Measurements from ENCODE around the gene ARHGEF39. TPM values are rescaled to one million over a fixed set of nuclear protein-coding genes. Genes with fewer than 3 reads are reported as not detected.

Gene ARHGEF39
- total and polyA plus RNA-seq, 7 donors: 0.07 to 0.79 (median 0.20) TPM; not detected in 1

DNA sequence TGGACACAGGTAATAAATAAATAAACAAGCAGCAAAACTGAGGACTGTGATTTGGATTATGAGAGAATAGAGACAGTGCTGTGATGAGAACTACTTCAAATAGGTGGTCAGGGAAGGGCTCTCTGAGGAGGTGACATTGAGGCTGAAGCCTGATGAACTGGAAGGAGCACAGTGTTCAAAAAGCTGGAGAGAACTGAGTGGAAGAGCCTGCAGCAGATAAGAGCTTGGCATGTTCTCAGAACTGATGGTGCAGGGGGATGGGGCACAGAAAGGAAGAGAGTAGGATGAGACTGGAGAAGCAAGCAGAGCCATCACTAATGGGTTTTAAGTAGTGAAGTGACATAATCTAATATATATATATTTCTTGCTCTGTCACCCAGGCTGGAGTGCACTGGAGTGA lies 35.9 kb upstream of the ARHGEF39 start:
- TF ChIP-seq, protein P1, sequence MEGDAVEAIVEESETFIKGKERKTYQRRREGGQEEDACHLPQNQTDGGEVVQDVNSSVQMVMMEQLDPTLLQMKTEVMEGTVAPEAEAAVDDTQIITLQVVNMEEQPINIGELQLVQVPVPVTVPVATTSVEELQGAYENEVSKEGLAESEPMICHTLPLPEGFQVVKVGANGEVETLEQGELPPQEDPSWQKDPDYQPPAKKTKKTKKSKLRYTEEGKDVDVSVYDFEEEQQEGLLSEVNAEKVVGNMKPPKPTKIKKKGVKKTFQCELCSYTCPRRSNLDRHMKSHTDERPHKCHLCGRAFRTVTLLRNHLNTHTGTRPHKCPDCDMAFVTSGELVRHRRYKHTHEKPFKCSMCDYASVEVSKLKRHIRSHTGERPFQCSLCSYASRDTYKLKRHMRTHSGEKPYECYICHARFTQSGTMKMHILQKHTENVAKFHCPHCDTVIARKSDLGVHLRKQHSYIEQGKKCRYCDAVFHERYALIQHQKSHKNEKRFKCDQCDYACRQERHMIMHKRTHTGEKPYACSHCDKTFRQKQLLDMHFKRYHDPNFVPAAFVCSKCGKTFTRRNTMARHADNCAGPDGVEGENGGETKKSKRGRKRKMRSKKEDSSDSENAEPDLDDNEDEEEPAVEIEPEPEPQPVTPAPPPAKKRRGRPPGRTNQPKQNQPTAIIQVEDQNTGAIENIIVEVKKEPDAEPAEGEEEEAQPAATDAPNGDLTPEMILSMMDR (IDR thresholded peaks at IDR 0.05): no peak
- peaks cover 26 to 100% of the 10 kb centered on the region in 2 donors for H3K36me3 ChIP-seq (ENCODE audit: insufficient read depth in 1 of 2, low read depth in 1 of 2)
- H3K27me3 ChIP-seq (ENCODE audit: insufficient read depth in 3 of 3, low read length in 2 of 3): no peaks in the 10 kb centered on the region
- ATAC-seq (no peak), DNase-seq (no peak)
- peaks cover 3% of the 10 kb centered on the region for H3K4me1 ChIP-seq
- H3K9me3 ChIP-seq: no peaks in the 10 kb centered on the region
- H3K27ac ChIP-seq: no peak overlapping the region
- intact Hi-C loops (cut with DNase I): loop anchor here in 1 of 2 donors (10.0 kb wide), 1 partner anchor 296 kb away; no protein-coding TSS in a partner anchor
- H3K4me3 ChIP-seq: no peak overlapping the region

DNA sequence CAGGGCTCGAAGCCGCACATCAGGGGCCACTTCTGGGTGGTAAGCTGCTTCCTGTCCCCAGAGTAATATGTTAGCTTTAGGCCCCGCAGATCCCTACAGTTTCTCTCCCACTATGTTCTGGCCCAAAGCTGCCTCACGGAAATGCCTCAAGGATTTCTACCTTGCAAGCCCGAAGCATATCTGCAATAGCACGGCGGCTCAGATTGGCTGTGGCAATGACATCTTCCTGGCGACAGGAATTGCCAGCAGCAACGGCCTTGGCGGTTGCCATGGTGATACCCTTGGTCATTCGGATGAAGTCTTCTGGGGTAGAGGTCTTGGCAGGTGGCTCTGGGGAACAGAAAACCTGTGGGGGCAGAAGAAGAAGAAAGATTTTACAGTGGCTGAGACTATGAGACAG lies 35.0 kb upstream of the ARHGEF39 start:
- peaks cover 26 to 95% of the 10 kb centered on the region in 2 donors for H3K36me3 ChIP-seq (ENCODE audit: insufficient read depth in 1 of 2, low read depth in 1 of 2)
- H3K9me3 ChIP-seq: no peaks in the 10 kb centered on the region
- no peak for ATAC-seq
- no peak overlapping the region for H3K27ac ChIP-seq
- WGBS, 3 donors: 87 to 92% (median 90%) methylated on average over 11 of the region's 11 CpGs
- H3K27me3 ChIP-seq (ENCODE audit: insufficient read depth in 3 of 3, low read length in 2 of 3): no peaks in the 10 kb centered on the region
- no peak overlapping the region for H3K4me3 ChIP-seq
- intact Hi-C loops (cut with DNase I): loop anchor here in 1 of 2 donors (10.0 kb wide), 1 partner anchor 295 kb away; no protein-coding TSS in a partner anchor
- TF ChIP-seq, protein P1 (IDR thresholded peaks at IDR 0.05): no peak
- peak in 1 of 2 donors; percentile 24 for DNase-seq
- H3K4me1 ChIP-seq: peaks cover 8% of the 10 kb centered on the region

DNA sequence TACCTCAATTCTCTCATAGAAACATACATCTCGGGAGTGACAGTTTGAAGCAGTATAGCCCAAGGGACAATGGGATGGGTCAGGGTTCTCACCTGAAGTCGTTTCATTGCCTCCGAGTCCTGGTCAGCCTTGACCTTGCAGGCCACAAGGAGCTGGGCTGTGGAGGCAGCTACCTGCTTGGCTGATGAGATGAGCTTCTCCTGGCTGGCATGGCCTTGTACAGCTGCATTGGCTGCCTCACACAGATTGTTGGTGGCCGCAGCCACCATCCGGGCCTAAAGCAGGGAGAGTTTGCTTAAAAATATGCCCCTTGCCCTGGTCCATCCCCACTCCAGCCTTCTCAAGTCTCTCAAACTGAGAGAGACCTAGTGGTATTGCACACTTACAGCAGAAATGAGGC lies 33.2 kb upstream of the ARHGEF39 start:
- DNase-seq (peak in 1 of 2 donors; percentile 27), ATAC-seq (no peak)
- intact Hi-C loops (cut with DNase I): loop anchor here (2.0 to 10.0 kb wide), 4 partner anchors 27 to 213 kb away; partner anchors contain the start of gene TESK1 (in 1 of the 2)
- peaks cover 22 to 77% of the 10 kb centered on the region in 2 donors for H3K36me3 ChIP-seq (ENCODE audit: insufficient read depth in 1 of 2, low read depth in 1 of 2)
- H3K4me1 ChIP-seq: peaks cover 11% of the 10 kb centered on the region
- no peak overlapping the region for H3K4me3 ChIP-seq
- H3K9me3 ChIP-seq: no peaks in the 10 kb centered on the region
- TF ChIP-seq, protein P1 (IDR thresholded peaks at IDR 0.05): no peak
- WGBS, 3 donors: 92 to 94% (median 93%) methylated on average over 5 of the region's 5 CpGs
- H3K27ac ChIP-seq: no peak overlapping the region
- H3K27me3 ChIP-seq (ENCODE audit: insufficient read depth in 3 of 3, low read length in 2 of 3): no peaks in the 10 kb centered on the region

DNA sequence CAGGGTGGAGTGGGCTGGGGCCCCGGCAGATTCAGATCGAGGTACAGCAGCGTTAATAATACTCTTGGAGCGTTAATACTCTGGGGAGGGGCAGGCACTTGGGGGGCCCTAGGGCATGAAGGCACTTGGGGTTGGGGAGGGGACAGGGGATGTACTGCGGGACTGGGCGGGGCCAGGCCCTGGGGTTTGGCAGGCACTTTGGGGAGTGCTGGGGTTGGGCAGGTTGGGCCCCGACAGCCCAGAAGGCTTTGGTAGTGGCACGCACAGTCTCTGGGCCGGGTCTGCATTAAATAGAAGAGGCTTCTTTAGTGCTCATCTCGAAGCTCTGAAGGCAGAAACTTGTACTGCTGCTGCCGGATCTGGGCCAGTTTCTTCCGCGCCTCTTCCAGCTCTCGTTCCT lies 32.5 kb upstream of the ARHGEF39 start:
- Histone ChIP-seq H3K27me3 (ENCODE audit: insufficient read depth in 3 of 3, low read length in 2 of 3) (no peaks in the 10 kb centered on the region), H3K9me3 (no peaks in the 10 kb centered on the region), H3K4me3 (no peak overlapping the region), H3K27ac (no peak overlapping the region), H3K4me1 (peaks cover 11% of the 10 kb centered on the region), H3K36me3 (ENCODE audit: insufficient read depth in 1 of 2, low read depth in 1 of 2) (peaks cover 20 to 70% of the 10 kb centered on the region in 2 donors)
- TF ChIP-seq, protein P1 (IDR thresholded peaks at IDR 0.05): no peak
- intact Hi-C loops (cut with DNase I): loop anchor here (5.0 to 10.0 kb wide), 3 partner anchors 35 to 213 kb away; partner anchors contain the start of gene TESK1 (in 1 of the 2)
- WGBS, 3 donors: 74 to 78% (median 77%) methylated on average over 14 of the region's 14 CpGs
- DNase-seq (peak in 1 of 2 donors; percentile 59), ATAC-seq (peak in 1 of 4 donors; percentile 4)

All from psoas muscle (tissue), 8 donors.